NCI-H1092 treated with DMSO at 0.1 percent for 48 hours (cell line): ENCODE measurements around the gene INPP5A.
A peak's percentile ranks its signal among the peaks of the same experiment; 100 is the strongest.

Source experiments
- DNase-seq: peaks from one replicate; lab custom pipeline; 2025; lab: John Stamatoyannopoulos, UW

Gene INPP5A

GRCh38 chr10:132536241-132536876 lies 1.2 kb upstream of the INPP5A start:
- DNase-seq, result no peak

GRCh38 chr10:132536877-132537683 lies 507 bp upstream of the INPP5A start:
- DNase-seq, result peak; percentile 98

GRCh38 chr10:132538031-132538789 lies 623 bp downstream of the INPP5A start:
- no peak for DNase-seq

- no peak for DNase-seq
These were observed 1.3 kb downstream of the INPP5A start for GRCh38 chr10:132538790-132539421.

GRCh38 chr10:132539431-132539839 lies 1.8 kb downstream of the INPP5A start:
- peak; percentile 1 for DNase-seq

- DNase-seq, result no peak
These were observed 2.3 kb downstream of the INPP5A start for GRCh38 chr10:132539894-132540293.

GRCh38 chr10:132540456-132540855 lies 2.9 kb downstream of the INPP5A start:
- DNase-seq, result no peak

- no peak for DNase-seq
These were observed 3.5 kb downstream of the INPP5A start for GRCh38 chr10:132541129-132541528.

- no peak for DNase-seq
These were observed 4.0 kb downstream of the INPP5A start for GRCh38 chr10:132541601-132542011.

GRCh38 chr10:132542086-132542775 lies 4.6 kb downstream of the INPP5A start:
- DNase-seq, result no peak

- DNase-seq, result no peak
These were observed 5.2 kb downstream of the INPP5A start for GRCh38 chr10:132542819-132543218.

GRCh38 chr10:132543916-132544743 lies 6.5 kb downstream of the INPP5A start:
- no peak for DNase-seq

GRCh38 chr10:132544744-132545658 lies 7.4 kb downstream of the INPP5A start:
- DNase-seq, result no peak

- no peak for DNase-seq
These were observed 8.2 kb downstream of the INPP5A start for GRCh38 chr10:132545659-132546367.

GRCh38 chr10:132546567-132547420 lies 9.2 kb downstream of the INPP5A start:
- peak; percentile 11 for DNase-seq

GRCh38 chr10:132547421-132547861 lies 9.9 kb downstream of the INPP5A start:
- DNase-seq, result no peak

- no peak for DNase-seq
These were observed 10.7 kb downstream of the INPP5A start for GRCh38 chr10:132548106-132548823.
